Measurements from ENCODE around the gene GPR18. TPM values are rescaled to one million over a fixed set of nuclear protein-coding genes. Genes with fewer than 3 reads are reported as not detected.

The GPR18 gene
- polyA plus RNA-seq, 3 donors: 1.7 to 3.8 (median 2.2) TPM

- Histone ChIP-seq H3K9ac (ENCODE audit: insufficient read depth, low read length, poor library complexity, severe bottlenecking) (no peak overlapping the region), H3K27me3 (ENCODE audit: control insufficient read depth in 2 of 2, insufficient read depth in 2 of 2, low read length in 2 of 2) (no peaks in the 10 kb centered on the region), H3K4me1 (ENCODE audit: control insufficient read depth in 1 of 2, insufficient read depth in 2 of 2, low read length in 2 of 2) (peaks cover 32 to 45% of the 10 kb centered on the region in 2 donors), H2AFZ (ENCODE audit: insufficient read depth, low read depth, low read length, poor library complexity, severe bottlenecking) (no peak overlapping the region), H3K9me3 (replicated peaks in 1 of 2; ENCODE audit: control insufficient read depth in 1 of 2, insufficient read depth in 1 of 2, low read length in 2 of 2) (no peaks in the 10 kb centered on the region), H3K79me2 (ENCODE audit: insufficient read depth, low read length) (peaks cover 76% of the 10 kb centered on the region), H3K4me3 (replicated peaks in 1 of 3; ENCODE audit: low read depth in 2 of 3, low read length in 3 of 3) (no peak overlapping the region), H3K36me3 (replicated peaks in 1 of 2; ENCODE audit: control insufficient read depth in 1 of 2, insufficient read depth in 2 of 2, low read length in 2 of 2) (peaks cover 7 to 31% of the 10 kb centered on the region in 2 donors), H3K27ac (ENCODE audit: low read depth in 1 of 2, low read length in 2 of 2) (no peak overlapping the region), H4K20me1 (ENCODE audit: insufficient read depth, low read length) (peaks cover 3% of the 10 kb centered on the region), H3K4me2 (replicated peaks; ENCODE audit: extremely low read depth, low read length, poor library complexity, severe bottlenecking) (no peak overlapping the region)
- intact Hi-C loops (cut with micrococcal nuclease): loop anchor here (1.0 to 10.0 kb wide), 4 partner anchors 91 to 170 kb away; no protein-coding TSS in a partner anchor
- peaks cover 52% of the 10 kb centered on the region for H3K4me1 Mint-ChIP-seq
- H3K9me3 Mint-ChIP-seq: no peaks in the 10 kb centered on the region
- peaks cover 0 to 4% (median 0%) of the 10 kb centered on the region in 3 donors for H3K27me3 Mint-ChIP-seq (ENCODE audit: low read depth in 3 of 3)
- TF ChIP-seq, protein P1, sequence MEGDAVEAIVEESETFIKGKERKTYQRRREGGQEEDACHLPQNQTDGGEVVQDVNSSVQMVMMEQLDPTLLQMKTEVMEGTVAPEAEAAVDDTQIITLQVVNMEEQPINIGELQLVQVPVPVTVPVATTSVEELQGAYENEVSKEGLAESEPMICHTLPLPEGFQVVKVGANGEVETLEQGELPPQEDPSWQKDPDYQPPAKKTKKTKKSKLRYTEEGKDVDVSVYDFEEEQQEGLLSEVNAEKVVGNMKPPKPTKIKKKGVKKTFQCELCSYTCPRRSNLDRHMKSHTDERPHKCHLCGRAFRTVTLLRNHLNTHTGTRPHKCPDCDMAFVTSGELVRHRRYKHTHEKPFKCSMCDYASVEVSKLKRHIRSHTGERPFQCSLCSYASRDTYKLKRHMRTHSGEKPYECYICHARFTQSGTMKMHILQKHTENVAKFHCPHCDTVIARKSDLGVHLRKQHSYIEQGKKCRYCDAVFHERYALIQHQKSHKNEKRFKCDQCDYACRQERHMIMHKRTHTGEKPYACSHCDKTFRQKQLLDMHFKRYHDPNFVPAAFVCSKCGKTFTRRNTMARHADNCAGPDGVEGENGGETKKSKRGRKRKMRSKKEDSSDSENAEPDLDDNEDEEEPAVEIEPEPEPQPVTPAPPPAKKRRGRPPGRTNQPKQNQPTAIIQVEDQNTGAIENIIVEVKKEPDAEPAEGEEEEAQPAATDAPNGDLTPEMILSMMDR (IDR thresholded peaks at IDR 0.05): no peak
- no peak overlapping the region for H3K4me3 Mint-ChIP-seq
- peaks cover 31 to 37% of the 10 kb centered on the region in 2 donors for H3K36me3 Mint-ChIP-seq
- no peak for DNase-seq
- H3K27ac Mint-ChIP-seq: no peak overlapping the region
- WGBS (ENCODE audit: insufficient coverage): no CpG with 5 or more reads among the region's 6 CpGs
These were observed 8.6 kb upstream of the GPR18 start for GRCh38 chr13:99266827-99267226.

DNA sequence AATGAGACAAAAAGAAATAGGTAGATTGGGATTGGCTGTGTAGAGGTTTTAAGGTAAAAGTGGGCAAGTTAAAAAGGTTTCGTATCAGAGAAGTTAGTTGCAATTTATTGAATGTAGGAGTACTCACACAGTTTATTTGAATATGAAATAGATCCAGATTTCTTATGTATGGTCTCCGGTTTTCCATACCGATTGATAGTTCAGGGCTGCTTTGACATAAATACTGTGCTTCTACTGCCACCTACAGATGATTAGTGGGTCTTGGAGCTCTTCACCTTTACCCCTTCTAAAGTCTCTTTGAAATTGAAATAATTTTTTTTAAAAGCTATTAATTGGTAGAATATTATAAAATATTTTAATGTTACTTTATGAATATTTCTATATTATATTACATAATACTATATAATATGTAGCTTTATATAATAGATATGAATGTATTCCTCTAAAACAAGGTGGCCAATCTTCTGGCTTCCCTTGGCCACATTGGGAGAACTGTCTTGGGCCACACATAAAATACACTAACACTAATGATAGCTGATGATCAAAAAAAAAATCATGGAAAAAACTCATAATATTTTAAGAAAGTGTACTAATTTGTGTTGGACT, 7.7 kb upstream of the GPR18 start:
- Histone ChIP-seq H3K36me3 (replicated peaks in 1 of 2; ENCODE audit: control insufficient read depth in 1 of 2, insufficient read depth in 2 of 2, low read length in 2 of 2) (peaks cover 7 to 31% of the 10 kb centered on the region in 2 donors), H3K4me2 (replicated peaks; ENCODE audit: extremely low read depth, low read length, poor library complexity, severe bottlenecking) (no peak overlapping the region), H3K27ac (ENCODE audit: low read depth in 1 of 2, low read length in 2 of 2) (no peak overlapping the region), H3K9ac (ENCODE audit: insufficient read depth, low read length, poor library complexity, severe bottlenecking) (no peak overlapping the region), H3K9me3 (replicated peaks in 1 of 2; ENCODE audit: control insufficient read depth in 1 of 2, insufficient read depth in 1 of 2, low read length in 2 of 2) (no peaks in the 10 kb centered on the region), H3K27me3 (ENCODE audit: control insufficient read depth in 2 of 2, insufficient read depth in 2 of 2, low read length in 2 of 2) (no peaks in the 10 kb centered on the region), H2AFZ (ENCODE audit: insufficient read depth, low read depth, low read length, poor library complexity, severe bottlenecking) (no peak overlapping the region), H3K79me2 (ENCODE audit: insufficient read depth, low read length) (peaks cover 77% of the 10 kb centered on the region), H3K4me1 (ENCODE audit: control insufficient read depth in 1 of 2, insufficient read depth in 2 of 2, low read length in 2 of 2) (peaks cover 26 to 45% of the 10 kb centered on the region in 2 donors), H4K20me1 (ENCODE audit: insufficient read depth, low read length) (peaks cover 3% of the 10 kb centered on the region), H3K4me3 (replicated peaks in 1 of 3; ENCODE audit: low read depth in 2 of 3, low read length in 3 of 3) (no peak overlapping the region)
- peaks cover 0 to 2% (median 0%) of the 10 kb centered on the region in 3 donors for H3K27me3 Mint-ChIP-seq (ENCODE audit: low read depth in 3 of 3)
- no CpG with 5 or more reads among the region's 3 CpGs for WGBS (ENCODE audit: insufficient coverage)
- DNase-seq: peak; percentile 44 to 66 (median 61)
- no peaks in the 10 kb centered on the region for H3K9me3 Mint-ChIP-seq
- TF ChIP-seq, protein P1 (IDR thresholded peaks at IDR 0.05): peak; percentile 84
- H3K36me3 Mint-ChIP-seq: peaks cover 35 to 45% of the 10 kb centered on the region in 2 donors
- no peak overlapping the region for H3K27ac Mint-ChIP-seq
- intact Hi-C loops (cut with micrococcal nuclease): loop anchor here (2.0 to 10.0 kb wide), 4 partner anchors 87 to 171 kb away; no protein-coding TSS in a partner anchor
- H3K4me3 Mint-ChIP-seq: no peak overlapping the region
- H3K4me1 Mint-ChIP-seq: peaks cover 51% of the 10 kb centered on the region

Measured in CD14-positive monocyte (primary cell).